ENCODE measurements around the gene SCNN1A.

Gene SCNN1A

DNA sequence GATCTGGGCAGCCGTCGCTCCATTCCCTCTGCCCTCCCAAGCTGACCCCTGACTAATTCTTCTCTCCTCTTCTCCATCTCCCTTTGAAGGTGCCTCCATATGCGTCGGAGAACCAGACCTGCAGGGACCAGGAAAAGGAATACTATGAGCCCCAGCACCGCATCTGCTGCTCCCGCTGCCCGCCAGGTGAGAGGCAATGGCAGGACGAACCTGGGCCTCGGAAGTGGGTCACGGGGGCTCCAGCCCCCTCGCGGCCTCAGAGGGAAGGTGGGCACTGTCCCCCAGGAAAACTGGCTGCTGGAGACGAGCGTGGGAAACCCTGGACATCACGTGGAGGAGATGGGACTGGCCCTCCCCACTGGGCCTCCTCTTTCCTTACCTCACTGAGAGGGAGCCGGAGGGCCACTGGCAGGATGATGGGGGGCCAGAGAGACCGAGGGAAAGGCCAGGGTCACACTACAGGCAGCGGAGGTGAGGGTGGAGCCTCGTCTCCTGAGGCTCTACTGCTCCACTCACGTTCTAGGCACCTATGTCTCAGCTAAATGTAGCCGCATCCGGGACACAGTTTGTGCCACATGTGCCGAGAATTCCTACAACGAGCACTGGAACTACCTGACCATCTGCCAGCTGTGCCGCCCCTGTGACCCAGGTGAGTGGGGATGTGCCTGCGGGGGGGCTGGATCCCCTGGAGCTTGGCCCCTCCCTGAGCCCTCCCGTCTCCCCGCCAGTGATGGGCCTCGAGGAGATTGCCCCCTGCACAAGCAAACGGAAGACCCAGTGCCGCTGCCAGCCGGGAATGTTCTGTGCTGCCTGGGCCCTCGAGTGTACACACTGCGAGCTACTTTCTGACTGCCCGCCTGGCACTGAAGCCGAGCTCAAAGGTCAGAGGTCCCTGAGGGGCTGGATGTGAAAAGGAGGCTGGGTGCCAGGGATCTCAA, 9.4 kb upstream of the SCNN1A start:
- DNase-seq (ENCODE audit: low read depth): no peak

- DNase-seq (ENCODE audit: low read depth): no peak
Measured at GRCh38 chr12:6383572-6384498, 8.5 kb upstream of the SCNN1A start, which contains the start of gene LTBR. LTBR (plus strand) TSS chr12:6384162; CDS start chr12:6384359, 197 bp downstream.

DNA sequence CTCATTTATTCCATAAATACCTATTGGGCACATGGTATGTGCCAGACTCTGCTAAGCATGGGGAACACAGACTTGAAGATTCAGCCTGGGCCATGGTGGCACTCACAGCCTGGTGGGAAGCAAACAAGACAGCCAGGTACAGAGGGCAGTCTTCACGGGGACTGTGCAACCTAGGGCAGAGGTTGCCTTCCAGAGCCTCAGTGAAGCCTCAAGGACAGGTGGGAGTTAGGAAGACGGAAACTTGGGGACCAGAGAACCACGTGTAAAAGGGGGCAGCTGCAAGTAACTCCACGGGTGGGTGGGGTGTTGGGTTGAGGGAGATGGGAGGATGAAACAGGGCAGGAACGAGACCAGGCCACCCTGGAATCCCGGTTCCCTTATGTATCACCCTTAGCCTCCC, 7.6 kb upstream of the SCNN1A start:
- no peak for DNase-seq (ENCODE audit: low read depth)

DNA sequence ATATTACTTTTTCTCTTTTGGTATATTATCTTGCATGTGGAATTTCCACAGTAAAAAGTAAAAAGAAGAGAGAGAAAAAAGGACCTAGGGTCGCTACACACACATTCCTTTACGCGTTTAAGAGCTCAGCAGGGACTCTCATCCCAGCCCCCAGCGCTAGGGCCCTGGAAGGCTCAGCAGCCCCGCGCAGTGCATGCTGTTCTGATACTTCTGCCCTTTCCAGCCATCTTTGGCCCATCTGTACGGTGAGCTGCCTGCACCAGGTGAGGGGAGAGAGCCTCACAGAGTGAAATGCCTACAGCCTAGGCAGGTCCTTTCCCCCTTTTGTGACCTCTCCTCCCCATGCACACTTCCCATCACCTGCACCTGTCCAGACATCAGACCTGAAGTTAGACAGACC, 7.0 kb upstream of the SCNN1A start:
- DNase-seq (ENCODE audit: low read depth): no peak

GRCh38 chr12:6380141-6381121, 5.1 kb upstream of the SCNN1A start:
- DNase-seq (ENCODE audit: low read depth): no peak

GRCh38 chr12:6378709-6379472, 3.5 kb upstream of the SCNN1A start:
- no peak for DNase-seq (ENCODE audit: low read depth)

GRCh38 chr12:6377667-6377994, 2.3 kb upstream of the SCNN1A start:
- no peak for DNase-seq (ENCODE audit: low read depth)

- DNase-seq (ENCODE audit: low read depth): no peak
Measured at GRCh38 chr12:6376870-6377666, 1.7 kb upstream of the SCNN1A start.

GRCh38 chr12:6376079-6376869, 911 bp upstream of the SCNN1A start:
- no peak for DNase-seq (ENCODE audit: low read depth)

DNA sequence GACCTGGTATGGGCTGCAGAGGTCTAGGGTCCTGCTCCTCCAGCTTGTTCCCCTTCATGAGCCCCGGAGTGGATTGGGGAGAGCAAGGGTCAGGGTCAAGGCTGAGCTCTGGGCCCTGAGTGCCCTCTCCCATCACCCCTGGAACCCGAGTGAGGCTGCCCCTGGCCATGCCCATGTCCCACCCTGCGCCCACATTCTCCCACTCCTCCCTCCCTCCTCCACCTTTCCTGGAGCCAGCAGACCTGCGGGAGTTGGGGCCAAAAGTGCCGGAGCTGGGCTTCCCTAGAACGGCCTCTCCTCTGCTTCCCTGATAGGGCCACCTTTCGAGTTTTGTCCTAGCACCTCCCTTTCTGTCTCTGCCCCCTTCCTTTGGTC, 590 bp downstream of the SCNN1A start:
- no peak for DNase-seq (ENCODE audit: low read depth)

- no peak for DNase-seq (ENCODE audit: low read depth)
Measured at GRCh38 chr12:6374028-6374785, 1.2 kb downstream of the SCNN1A start.

GRCh38 chr12:6373022-6373787, 2.2 kb downstream of the SCNN1A start:
- DNase-seq (ENCODE audit: low read depth): no peak

- no peak for DNase-seq (ENCODE audit: low read depth)
Measured at GRCh38 chr12:6372403-6373003, 2.9 kb downstream of the SCNN1A start.

GRCh38 chr12:6370994-6371754, 4.2 kb downstream of the SCNN1A start:
- no peak for DNase-seq (ENCODE audit: low read depth)

DNA sequence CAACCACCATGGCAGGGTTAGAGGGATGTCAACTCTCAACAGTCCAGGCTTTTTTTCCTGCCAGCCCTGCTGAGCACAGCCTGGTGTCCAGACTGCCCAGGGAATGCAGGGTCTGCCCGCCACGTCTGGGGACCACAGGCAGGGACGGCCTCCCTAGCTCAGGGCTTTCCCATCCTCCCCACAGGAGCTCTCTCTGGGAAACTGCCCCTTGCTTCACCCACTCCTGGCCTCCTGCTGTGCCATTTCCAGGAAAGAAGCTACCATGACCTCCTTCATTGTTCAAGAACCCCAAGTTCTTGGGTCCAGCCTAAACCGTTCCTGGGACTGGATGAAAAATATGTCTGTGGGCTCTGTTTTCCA, 4.8 kb downstream of the SCNN1A start:
- DNase-seq (ENCODE audit: low read depth): no peak

DNA sequence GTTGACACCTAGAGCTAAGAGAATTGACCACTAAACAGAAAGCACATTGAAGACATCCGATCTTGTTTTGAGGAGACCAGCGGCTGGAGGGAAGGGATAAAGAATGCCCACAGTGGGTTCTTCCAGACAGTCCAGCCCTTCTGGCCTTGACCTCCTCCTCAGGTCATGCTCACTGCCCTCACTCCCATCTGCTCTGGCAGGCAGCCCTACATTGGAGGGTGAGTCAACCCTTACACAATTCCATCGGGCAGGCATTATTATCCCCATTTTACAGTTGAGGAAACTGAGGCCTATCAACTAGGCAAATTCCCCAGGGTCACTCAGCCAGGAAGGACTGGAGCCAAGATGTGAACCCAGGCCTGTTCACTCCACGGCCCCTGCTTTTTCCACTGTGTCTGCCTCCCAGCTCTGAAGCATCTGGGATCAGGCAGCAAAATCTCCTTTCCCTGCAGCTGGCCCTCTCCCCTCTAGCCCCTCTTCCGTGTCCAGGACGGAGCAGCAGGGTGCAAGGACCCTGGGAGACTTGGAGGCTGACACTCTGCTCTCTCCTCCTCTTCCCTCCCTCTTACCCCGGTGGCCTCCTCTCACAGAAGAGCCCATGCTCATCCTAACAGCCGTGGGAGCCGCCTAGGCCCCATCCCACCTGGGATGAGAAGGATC, 5.3 kb downstream of the SCNN1A start:
- no peak for DNase-seq (ENCODE audit: low read depth)

All from stimulated activated CD8-positive, alpha-beta memory T cell treated with anti-CD3 and anti-CD28 coated beads, Interleukin-12 subunit alpha, Interleukin-12 subunit beta, amount 100 ng/mL, for 1 hour (primary cell).